ENCODE measurements around the gene STAM.
A peak's percentile ranks its signal among the peaks of the same experiment; 100 is the strongest.

Gene STAM

DNA sequence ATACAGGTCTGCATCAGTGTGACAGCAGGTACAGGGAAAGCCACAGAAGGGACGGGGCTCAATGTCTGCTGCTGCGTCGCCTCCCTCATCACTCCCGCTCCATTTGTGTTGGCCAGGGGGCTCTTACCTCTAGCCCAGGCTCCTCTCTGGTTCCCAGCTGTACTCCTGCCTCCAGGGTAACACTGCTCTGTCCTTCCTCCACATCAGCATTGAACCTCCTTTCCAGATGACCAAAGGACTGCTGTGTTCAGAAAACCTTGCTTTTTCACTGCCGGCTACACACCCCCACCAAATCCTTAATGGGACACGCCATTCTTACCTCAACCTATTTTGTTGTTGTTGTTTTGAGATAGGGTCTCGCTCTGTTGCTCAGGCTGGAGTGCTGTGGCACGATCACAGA, 105.9 kb downstream of the STAM start:
- Histone ChIP-seq H3K79me2 (ENCODE audit: low read length) (no peaks in the 10 kb centered on the region), H3K9ac (ENCODE audit: low read length) (no peak overlapping the region), H3K4me1 (ENCODE audit: low read length) (peaks cover under 1% of the 10 kb centered on the region; the same call in 1 of the 2 replicates), H2AFZ (ENCODE audit: low read length) (no peak overlapping the region), H3K27ac (ENCODE audit: low read length) (no peak overlapping the region), H3K9me3 (replicated peaks; ENCODE audit: insufficient read depth, low read length) (no peaks in the 10 kb centered on the region), H3K9me2 (replicated peaks; ENCODE audit: insufficient read depth, low read length) (no peaks in the 10 kb centered on the region), H3K4me2 (ENCODE audit: low read depth, low read length) (no peak overlapping the region), H3K4me3 (ENCODE audit: low read length) (no peak overlapping the region), H3F3A (ENCODE audit: insufficient read depth, low read length) (no peaks in the 10 kb centered on the region), H3K27me3 (replicated peaks; ENCODE audit: insufficient read depth, low read length) (no peaks in the 10 kb centered on the region), H4K20me1 (ENCODE audit: insufficient read depth, low read length) (no peaks in the 10 kb centered on the region), H3K36me3 (replicated peaks; ENCODE audit: insufficient read depth, low read length) (no peaks in the 10 kb centered on the region)
- no peak for DNase-seq
- TF ChIP-seq, protein P1, sequence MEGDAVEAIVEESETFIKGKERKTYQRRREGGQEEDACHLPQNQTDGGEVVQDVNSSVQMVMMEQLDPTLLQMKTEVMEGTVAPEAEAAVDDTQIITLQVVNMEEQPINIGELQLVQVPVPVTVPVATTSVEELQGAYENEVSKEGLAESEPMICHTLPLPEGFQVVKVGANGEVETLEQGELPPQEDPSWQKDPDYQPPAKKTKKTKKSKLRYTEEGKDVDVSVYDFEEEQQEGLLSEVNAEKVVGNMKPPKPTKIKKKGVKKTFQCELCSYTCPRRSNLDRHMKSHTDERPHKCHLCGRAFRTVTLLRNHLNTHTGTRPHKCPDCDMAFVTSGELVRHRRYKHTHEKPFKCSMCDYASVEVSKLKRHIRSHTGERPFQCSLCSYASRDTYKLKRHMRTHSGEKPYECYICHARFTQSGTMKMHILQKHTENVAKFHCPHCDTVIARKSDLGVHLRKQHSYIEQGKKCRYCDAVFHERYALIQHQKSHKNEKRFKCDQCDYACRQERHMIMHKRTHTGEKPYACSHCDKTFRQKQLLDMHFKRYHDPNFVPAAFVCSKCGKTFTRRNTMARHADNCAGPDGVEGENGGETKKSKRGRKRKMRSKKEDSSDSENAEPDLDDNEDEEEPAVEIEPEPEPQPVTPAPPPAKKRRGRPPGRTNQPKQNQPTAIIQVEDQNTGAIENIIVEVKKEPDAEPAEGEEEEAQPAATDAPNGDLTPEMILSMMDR (IDR thresholded peaks at IDR 0.05; ENCODE audit: low read length): no peak
- no peak for TF ChIP-seq EZH2 (optimal IDR thresholded peaks at IDR 0.05; ENCODE audit: low read depth, low read length)
- no peak for TF ChIP-seq EZH2phosphoT487 (IDR thresholded peaks at IDR 0.05; ENCODE audit: low read length)

DNA sequence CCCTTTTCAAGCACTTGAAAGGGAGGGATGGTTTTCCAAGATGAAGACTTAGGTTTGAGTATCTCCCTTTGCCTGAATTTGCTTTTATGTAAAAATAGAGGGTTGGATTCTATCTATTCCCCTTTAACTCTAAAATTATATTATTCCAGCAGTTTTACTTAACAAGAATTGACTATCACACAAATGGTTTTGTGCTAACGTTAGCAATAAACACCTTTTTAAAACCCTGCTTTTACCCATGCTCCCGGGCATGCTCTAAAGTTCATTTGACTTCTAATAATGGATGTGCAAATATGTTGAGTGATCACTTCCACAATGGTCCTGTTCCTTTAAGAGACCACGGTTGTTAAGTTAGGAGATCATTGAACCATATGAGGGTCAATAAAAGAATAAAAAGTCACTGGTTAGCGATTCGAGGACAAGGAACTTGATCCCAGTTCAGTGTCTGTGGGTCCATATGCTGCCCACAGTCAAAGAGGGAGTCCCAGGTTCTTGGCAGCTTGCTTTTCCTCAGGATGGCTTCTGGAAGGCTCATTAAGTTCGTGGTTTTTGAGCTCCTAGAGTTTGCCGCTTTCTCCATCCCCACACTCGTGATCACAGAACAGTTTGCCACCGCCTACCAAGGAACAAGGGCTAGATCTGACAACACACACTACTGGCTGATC, 108.0 kb downstream of the STAM start, which contains the start of gene TMEM236:
TSS of gene TMEM236 (plus strand) at position 421 of the 665 bp plus-strand sequence. CDS start at position 516, 95 bp downstream.
- no peaks in the 10 kb centered on the region for H3K9me2 ChIP-seq (replicated peaks; ENCODE audit: insufficient read depth, low read length)
- DNase-seq: no peak
- H3K27me3 ChIP-seq (replicated peaks; ENCODE audit: insufficient read depth, low read length): no peaks in the 10 kb centered on the region
- no peak within 1 kb of the TSS for H2AFZ ChIP-seq (ENCODE audit: low read length)
- no peak within 1 kb of the TSS for H3K4me2 ChIP-seq (ENCODE audit: low read depth, low read length)
- H3K27ac ChIP-seq (ENCODE audit: low read length): no peak within 1 kb of the TSS
- TF ChIP-seq EZH2 (optimal IDR thresholded peaks at IDR 0.05; ENCODE audit: low read depth, low read length) (no peak), EZH2phosphoT487 (IDR thresholded peaks at IDR 0.05; ENCODE audit: low read length) (no peak)
- TF ChIP-seq, protein P1 (IDR thresholded peaks at IDR 0.05; ENCODE audit: low read length): no peak
- H3F3A ChIP-seq (ENCODE audit: insufficient read depth, low read length): peaks cover 5% of the 10 kb centered on the region; the same call in 1 of the 2 replicates
- no peak within 1 kb of the TSS for H3K4me3 ChIP-seq (ENCODE audit: low read length)
- no peaks in the 10 kb centered on the region for H3K79me2 ChIP-seq (ENCODE audit: low read length)
- no peaks in the 10 kb centered on the region for H4K20me1 ChIP-seq (ENCODE audit: insufficient read depth, low read length)
- H3K36me3 ChIP-seq (replicated peaks; ENCODE audit: insufficient read depth, low read length): no peaks in the 10 kb centered on the region
- no peak within 1 kb of the TSS for H3K9ac ChIP-seq (ENCODE audit: low read length)
- peaks cover 9% of the 10 kb centered on the region for H3K4me1 ChIP-seq (ENCODE audit: low read length)
- H3K9me3 ChIP-seq (replicated peaks; ENCODE audit: insufficient read depth, low read length): no peaks in the 10 kb centered on the region

DNA sequence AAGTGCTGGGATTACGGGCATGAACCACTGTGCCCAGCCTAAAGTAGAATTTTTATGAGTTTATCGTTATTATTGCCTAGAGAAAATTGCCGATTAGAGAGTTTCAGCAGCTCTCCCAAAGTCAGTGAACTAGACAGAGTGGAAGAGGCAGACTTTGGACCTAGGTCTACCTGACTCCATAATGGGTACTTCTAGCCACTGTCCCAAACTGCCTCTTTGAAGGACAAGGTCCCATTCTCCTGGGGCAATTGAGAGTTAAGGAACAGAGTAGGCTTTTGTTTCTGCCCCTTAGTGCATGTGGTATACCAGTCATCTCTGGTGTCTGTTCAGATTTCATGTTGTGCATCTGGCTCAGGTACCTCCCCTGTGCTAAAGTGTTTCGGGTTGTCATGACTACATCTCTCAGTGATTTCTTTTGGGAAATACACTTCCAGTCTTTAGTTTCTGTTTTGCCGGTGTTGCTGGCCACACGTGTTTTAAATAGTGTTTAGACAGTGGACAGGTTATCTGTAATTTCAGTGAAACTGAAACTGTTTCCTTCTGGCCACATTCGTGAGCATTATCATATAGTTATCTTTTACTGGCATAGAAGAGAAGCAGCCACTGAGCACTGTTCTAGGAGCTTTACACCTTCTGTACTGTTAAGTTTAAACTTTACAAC, 112.7 kb downstream of the STAM start:
- Histone ChIP-seq H3K36me3 (replicated peaks; ENCODE audit: insufficient read depth, low read length) (no peaks in the 10 kb centered on the region), H3K4me1 (ENCODE audit: low read length) (peaks cover 15% of the 10 kb centered on the region), H2AFZ (ENCODE audit: low read length) (peak overlapping the region; percentile 67), H3F3A (ENCODE audit: insufficient read depth, low read length) (peaks cover 17% of the 10 kb centered on the region; the same call in 1 of the 2 replicates), H3K9me3 (replicated peaks; ENCODE audit: insufficient read depth, low read length) (no peaks in the 10 kb centered on the region), H3K9me2 (replicated peaks; ENCODE audit: insufficient read depth, low read length) (no peaks in the 10 kb centered on the region), H3K27ac (ENCODE audit: low read length) (peak overlapping the region; percentile 96), H3K27me3 (replicated peaks; ENCODE audit: insufficient read depth, low read length) (no peaks in the 10 kb centered on the region), H3K4me3 (ENCODE audit: low read length) (peak overlapping the region; percentile 53), H3K79me2 (ENCODE audit: low read length) (no peaks in the 10 kb centered on the region), H3K4me2 (ENCODE audit: low read depth, low read length) (peak overlapping the region; percentile 88), H4K20me1 (ENCODE audit: insufficient read depth, low read length) (no peaks in the 10 kb centered on the region), H3K9ac (ENCODE audit: low read length) (peak overlapping the region; percentile 75)
- DNase-seq: peak; percentile 96
- TF ChIP-seq EZH2phosphoT487 (IDR thresholded peaks at IDR 0.05; ENCODE audit: low read length): no peak
- no peak for TF ChIP-seq EZH2 (optimal IDR thresholded peaks at IDR 0.05; ENCODE audit: low read depth, low read length)
- TF ChIP-seq, protein P1 (IDR thresholded peaks at IDR 0.05; ENCODE audit: low read length): no peak

Measured in MM.1S (cell line).